CD8-positive, alpha-beta memory T cell (primary cell): ENCODE data around the gene CD2AP. TPM values are rescaled to one million over a fixed set of nuclear protein-coding genes. Genes with fewer than 3 reads are reported as not detected.
"Not testable (repeated sequence)": the region's sequence is repeated elsewhere in the genome, so short reads cannot be mapped to it uniquely, and the experiment has no call there.

Experiments used
- CTCF ChIA-PET: fragments of 350-600 bp; sonication (Branson Sonifier 250); formaldehyde crosslinking; loops from one replicate; lab custom pipeline; 2021; ENCODE audit warnings: antibody characterized with exemption; lab: Charles Lee
- POLR2A ChIA-PET: fragments of 350-600 bp; sonication (Branson Sonifier 250); formaldehyde crosslinking; loops from one replicate; lab custom pipeline; 2021; ENCODE audit warnings: antibody characterized with exemption; lab: Charles Lee
- DNase-seq, 5 donors: peaks; one replicate each; pipeline versions ENCODE4 v3.0.0 to v3.0.0-alpha.2; 2020 to 2022; ENCODE audit warnings: mixed read lengths in 1 of 5
- H3K27ac ChIP-seq: one replicate; pipeline ENCODE4 v1.7.0; 2013; ENCODE audit warnings: low read depth, mild to moderate bottlenecking, low read length, moderate library complexity
- H3K27me3 ChIP-seq: 2 replicates; pipeline ENCODE4 v1.7.0; 2013; ENCODE audit warnings: low read length, mild to moderate bottlenecking; ENCODE audit not compliant: insufficient read depth, poor library complexity, severe bottlenecking
- H3K36me3 ChIP-seq: 2 replicates; pipeline ENCODE4 v1.7.0; 2013; ENCODE audit warnings: mild to moderate bottlenecking, low read length, moderate library complexity; ENCODE audit not compliant: insufficient read depth
- H3K4me1 ChIP-seq: 2 replicates; pipeline ENCODE4 v1.7.0; 2013; ENCODE audit warnings: mild to moderate bottlenecking, low read length, moderate library complexity; ENCODE audit not compliant: insufficient read depth
- H3K4me3 ChIP-seq: 2 replicates; pipeline ENCODE4 v1.7.0; 2013; ENCODE audit warnings: mild to moderate bottlenecking, low read length
- H3K9me3 ChIP-seq: 2 replicates; pipeline ENCODE4 v1.7.0; 2013; ENCODE audit warnings: mild to moderate bottlenecking, low read length
- H3K27ac Mint-ChIP-seq, 8 donors: one replicate each; pipeline ENCODE4 v1.8.0; 2020 to 2021; ENCODE audit warnings: mixed read lengths in 8 of 8, mild to moderate bottlenecking in 6 of 8, inconsistent platforms in 3 of 8, moderate library complexity in 3 of 8
- H3K27me3 Mint-ChIP-seq, 2 donors: one replicate each; pipeline ENCODE4 v1.8.0; 2020 to 2021; ENCODE audit warnings: mixed read lengths in 2 of 2, mild to moderate bottlenecking in 1 of 2, moderate library complexity in 1 of 2
- H3K36me3 Mint-ChIP-seq, 3 donors: one replicate each; pipeline ENCODE4 v1.8.0; 2020 to 2021; ENCODE audit warnings: mixed read lengths in 3 of 3, inconsistent platforms in 1 of 3, mild to moderate bottlenecking in 1 of 3
- H3K4me1 Mint-ChIP-seq, 3 donors: one replicate each; pipeline ENCODE4 v1.8.0; 2020 to 2021; ENCODE audit warnings: mixed read lengths in 3 of 3, inconsistent platforms in 1 of 3, mild to moderate bottlenecking in 1 of 3
- H3K4me3 Mint-ChIP-seq, 7 donors: one replicate each; pipeline ENCODE4 v1.8.0; 2020 to 2021; ENCODE audit warnings: mixed read lengths in 7 of 7, mild to moderate bottlenecking in 6 of 7, moderate library complexity in 4 of 7, inconsistent platforms in 2 of 7
- H3K9me3 Mint-ChIP-seq, 5 donors: one replicate each; pipeline ENCODE4 v1.8.0; 2020 to 2022; ENCODE audit warnings: mixed read lengths in 5 of 5, mild to moderate bottlenecking in 3 of 5, moderate library complexity in 2 of 5, inconsistent platforms in 1 of 5
- polyA plus RNA-seq: library from polyadenylated mRNA; unstranded; fragments of 300-500 nt; fragmentation: Illumina TruSeq; gene quantifications from one replicate; pipeline ENCODE4 v1.2.3, GENCODE V29; 2021
- total RNA-seq, 2 experiments: library from RNA; stranded (reverse); gene quantifications; one replicate each; pipeline ENCODE4 v1.2.3, GENCODE V29; 2021

CD2AP gene
- total and polyA plus RNA-seq, 3 experiments from 2014 or later = 9.3 to 30.7 (median 28.8) TPM

- Mint-ChIP-seq H3K27ac (no peak overlapping the region), H3K36me3 (peaks cover 0 to 8% (median 3%) of the 10 kb centered on the region in 3 donors), H3K4me1 (peaks cover 13 to 21% (median 17%) of the 10 kb centered on the region in 3 donors), H3K4me3 (no peak overlapping the region), H3K27me3 (peaks cover 2 to 3% of the 10 kb centered on the region in 2 donors), H3K9me3 (no peaks in the 10 kb centered on the region)
- DNase-seq = no peak
- Histone ChIP-seq H3K4me1 (peaks cover 11% of the 10 kb centered on the region), H3K27ac (no peak overlapping the region), H3K9me3 (no peaks in the 10 kb centered on the region), H3K27me3 (no peaks in the 10 kb centered on the region), H3K36me3 (no peaks in the 10 kb centered on the region), H3K4me3 (no peak overlapping the region)
- POLR2A ChIA-PET = no interaction called here
- CTCF ChIA-PET = no interaction called here
Measured at GRCh38 chr6:47473791-47474346, 3.7 kb upstream of the CD2AP start.

DNA sequence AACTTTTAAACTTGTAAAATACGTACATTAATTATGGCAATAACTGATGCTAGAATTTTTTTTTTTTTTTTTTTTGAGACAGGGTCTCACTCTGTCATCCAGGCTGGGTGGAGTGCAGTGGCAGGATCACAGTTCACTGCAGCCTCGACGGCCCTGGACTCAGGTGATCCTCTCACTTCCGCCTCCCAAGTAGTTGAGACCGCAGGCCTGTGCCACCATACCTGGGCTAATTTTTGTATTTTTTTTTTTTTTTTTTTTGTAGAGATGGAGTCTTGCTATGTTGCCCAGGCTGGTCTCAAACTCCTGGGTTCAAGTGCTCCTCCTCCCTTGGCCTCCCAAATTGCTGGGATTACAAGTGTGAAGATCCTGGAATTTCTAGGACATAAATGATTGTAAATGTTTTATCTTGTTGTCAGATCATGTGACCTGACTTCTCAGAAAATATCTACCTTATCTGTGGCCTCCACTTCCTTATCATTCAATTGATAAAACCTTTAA is 2.2 kb upstream of the CD2AP start:
- no peaks in the 10 kb centered on the region for H3K9me3 ChIP-seq
- Mint-ChIP-seq H3K9me3 (no peaks in the 10 kb centered on the region), H3K4me1 (peaks cover 26 to 36% (median 32%) of the 10 kb centered on the region in 3 donors), H3K27ac (no peak overlapping the region), H3K27me3 (peaks cover 0 to 2% of the 10 kb centered on the region in 2 donors), H3K4me3 (no peak overlapping the region), H3K36me3 (peaks cover 0 to 9% (median 0%) of the 10 kb centered on the region in 3 donors)
- no peaks in the 10 kb centered on the region for H3K36me3 ChIP-seq
- H3K4me1 ChIP-seq = peaks cover 25% of the 10 kb centered on the region
- POLR2A ChIA-PET = no interaction called here
- H3K27ac ChIP-seq = no peak overlapping the region
- no peak overlapping the region for H3K4me3 ChIP-seq
- no peak for DNase-seq
- CTCF ChIA-PET = interaction anchor here (0.6 to 1.0 kb wide), 2 partner anchors 9 to 97 kb away, joined by 3 to 4 read pairs; no protein-coding TSS in a partner anchor
- H3K27me3 ChIP-seq = no peaks in the 10 kb centered on the region

DNA sequence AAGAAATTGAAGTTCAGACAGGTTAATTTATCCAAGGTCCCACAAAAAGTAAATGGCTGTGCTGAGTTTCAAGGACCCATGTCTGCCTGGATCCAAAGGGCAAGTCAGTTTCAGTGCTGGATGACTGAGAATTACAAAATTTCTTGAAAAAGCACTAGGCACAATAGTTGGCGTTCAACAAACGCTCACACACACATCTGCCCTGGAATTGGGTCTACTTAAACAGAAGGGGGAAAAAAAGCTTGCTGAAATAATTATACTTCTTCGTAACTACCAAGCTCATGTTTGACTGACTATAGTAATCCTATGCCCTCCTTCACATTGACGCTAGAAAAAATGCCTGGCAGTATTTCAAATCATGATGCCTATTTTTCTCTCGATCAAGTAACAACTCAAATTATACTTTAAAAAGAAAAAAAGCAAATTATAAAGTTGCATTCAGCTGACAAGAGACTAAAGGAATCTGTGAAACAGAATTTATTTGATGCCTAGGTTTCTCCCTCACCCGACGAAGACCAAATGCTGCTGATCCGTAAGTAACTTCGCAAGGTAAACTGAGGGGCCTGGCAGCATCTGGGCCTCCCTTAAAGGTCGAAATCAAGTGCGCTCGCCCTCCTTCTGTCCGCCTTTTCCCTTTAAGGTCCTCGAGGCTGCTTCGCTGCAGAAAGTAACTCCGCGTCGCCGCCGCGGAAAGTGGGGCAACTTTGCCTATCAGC is 650 bp upstream of the CD2AP start:
- Histone ChIP-seq H3K4me1 (peaks cover 34% of the 10 kb centered on the region), H3K4me3 (peak overlapping the region; percentile 60), H3K9me3 (no peaks in the 10 kb centered on the region), H3K27ac (peak overlapping the region; percentile 96), H3K27me3 (no peaks in the 10 kb centered on the region), H3K36me3 (no peaks in the 10 kb centered on the region)
- peak overlapping the region; percentile 90 to 99 (median 96) for H3K4me3 Mint-ChIP-seq
- H3K9me3 Mint-ChIP-seq = no peaks in the 10 kb centered on the region
- POLR2A ChIA-PET = interaction anchor here (0.5 to 1.5 kb wide), 5 partner anchors 10 to 1464 kb away, joined by 3 to 12 read pairs (median 4); no protein-coding TSS in a partner anchor
- peak overlapping the region; percentile 90 to 99 (median 96) for H3K27ac Mint-ChIP-seq
- CTCF ChIA-PET = interaction anchor here (1.0 to 3.1 kb wide), 2 partner anchors 10 to 62 kb away, joined by 3 to 16 read pairs; no protein-coding TSS in a partner anchor
- peaks cover 33 to 48% (median 44%) of the 10 kb centered on the region in 3 donors for H3K4me1 Mint-ChIP-seq
- H3K36me3 Mint-ChIP-seq = peaks cover 0 to 9% (median 2%) of the 10 kb centered on the region in 3 donors
- peak in 1 of 5 donors; percentile 7 for DNase-seq
- peaks cover 0 to 2% of the 10 kb centered on the region in 2 donors for H3K27me3 Mint-ChIP-seq

DNA sequence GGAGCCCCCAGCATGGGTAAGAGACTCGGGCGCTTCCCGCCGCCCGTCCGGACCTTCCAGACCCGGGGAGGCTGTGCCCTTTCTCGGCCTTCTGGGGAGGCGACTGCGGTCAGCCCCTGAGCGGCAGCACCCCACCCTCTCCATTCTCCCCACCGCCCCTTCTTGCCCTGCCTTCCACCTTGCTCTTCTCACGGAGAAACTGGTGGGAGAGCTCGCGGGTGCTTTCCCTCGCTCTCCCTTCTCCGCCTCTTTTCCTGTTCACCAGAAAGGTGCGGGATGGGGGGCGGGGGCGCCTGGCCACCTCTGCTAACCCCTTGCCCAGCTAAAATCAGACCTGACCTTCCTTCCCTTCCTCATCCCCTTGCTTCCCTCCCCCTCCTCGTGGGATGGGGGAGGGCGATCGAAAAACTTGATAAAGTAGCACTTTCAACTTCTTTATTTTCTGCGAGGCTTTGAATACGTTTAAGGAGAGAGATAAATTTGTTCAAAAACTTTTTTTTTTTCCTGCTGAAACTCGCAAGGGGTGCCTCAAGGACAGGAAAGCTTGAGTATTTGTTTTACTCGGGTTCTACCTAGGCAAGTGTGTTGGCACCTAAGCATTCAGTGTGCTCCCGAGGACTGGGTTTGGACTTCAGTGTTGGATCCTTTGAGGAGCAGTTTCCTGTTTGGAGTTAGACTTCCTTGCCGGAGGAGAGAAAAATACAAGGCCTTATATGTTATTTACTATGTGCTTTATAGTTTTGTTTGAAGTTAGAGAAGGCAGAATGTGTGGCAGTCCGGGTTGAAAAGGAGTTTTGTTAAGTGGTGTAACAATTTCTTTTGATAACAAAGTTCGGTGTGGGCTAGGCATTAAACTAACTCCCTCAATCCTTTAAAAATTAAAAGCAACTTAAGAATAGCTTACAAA is 897 bp downstream of the CD2AP start:
- Histone ChIP-seq H3K4me3 (peak overlapping the region; percentile 60), H3K36me3 (no peaks in the 10 kb centered on the region), H3K27me3 (no peaks in the 10 kb centered on the region), H3K4me1 (peaks cover 42% of the 10 kb centered on the region), H3K27ac (peak overlapping the region; percentile 96), H3K9me3 (no peaks in the 10 kb centered on the region)
- H3K4me3 Mint-ChIP-seq = peak overlapping the region; percentile 90 to 99 (median 96)
- H3K36me3 Mint-ChIP-seq = peaks cover 0 to 9% (median 2%) of the 10 kb centered on the region in 3 donors
- peaks cover 43 to 60% (median 54%) of the 10 kb centered on the region in 3 donors for H3K4me1 Mint-ChIP-seq
- peak in 1 of 5 donors; percentile 34 for DNase-seq
- no peaks in the 10 kb centered on the region for H3K9me3 Mint-ChIP-seq
- peak overlapping the region; percentile 93 to 99 (median 97) for H3K27ac Mint-ChIP-seq
- ChIA-PET CTCF (interaction anchor here (0.6 to 3.1 kb wide), 6 partner anchors 10 to 65 kb away, joined by 3 to 16 read pairs (median 3); no protein-coding TSS in a partner anchor), POLR2A (interaction anchor here (0.9 to 1.5 kb wide), 3 partner anchors 63 to 1465 kb away, joined by 3 to 12 read pairs (median 3); no protein-coding TSS in a partner anchor)
- H3K27me3 Mint-ChIP-seq = peaks cover 0 to 2% of the 10 kb centered on the region in 2 donors

GRCh38 chr6:47479140-47479508 is 1.5 kb downstream of the CD2AP start:
- H3K27ac Mint-ChIP-seq = peak overlapping the region; percentile 74 to 98 (median 97)
- H3K27ac ChIP-seq = peak overlapping the region; percentile 96
- no peaks in the 10 kb centered on the region for H3K9me3 ChIP-seq
- H3K4me3 Mint-ChIP-seq = peak overlapping the region; percentile 90 to 99 (median 96)
- H3K4me1 ChIP-seq = peaks cover 44% of the 10 kb centered on the region
- DNase-seq = no peak
- ChIA-PET CTCF (interaction anchor here (1.3 to 3.1 kb wide), 2 partner anchors 64 to 66 kb away, joined by 3 to 16 read pairs; no protein-coding TSS in a partner anchor), POLR2A (no interaction called here)
- peaks cover 49 to 67% (median 60%) of the 10 kb centered on the region in 3 donors for H3K4me1 Mint-ChIP-seq
- H3K4me3 ChIP-seq = peak overlapping the region; percentile 60
- peaks cover 0 to 9% (median 2%) of the 10 kb centered on the region in 3 donors for H3K36me3 Mint-ChIP-seq
- peaks cover 0 to 2% of the 10 kb centered on the region in 2 donors for H3K27me3 Mint-ChIP-seq
- no peaks in the 10 kb centered on the region for H3K9me3 Mint-ChIP-seq
- H3K36me3 ChIP-seq = no peaks in the 10 kb centered on the region
- H3K27me3 ChIP-seq = no peaks in the 10 kb centered on the region

- peak overlapping the region; percentile 96 for H3K27ac ChIP-seq
- CTCF ChIA-PET = no interaction called here
- Mint-ChIP-seq H3K4me3 (peak overlapping the region in 6 of 7 donors; percentile 55 to 99 (median 92)), H3K36me3 (peaks cover 0 to 9% (median 2%) of the 10 kb centered on the region in 3 donors), H3K27ac (peak overlapping the region in 1 of 8 donors; percentile 74), H3K9me3 (no peaks in the 10 kb centered on the region), H3K4me1 (peaks cover 56 to 74% (median 68%) of the 10 kb centered on the region in 3 donors), H3K27me3 (peaks cover 0 to 2% of the 10 kb centered on the region in 2 donors)
- peaks cover 51% of the 10 kb centered on the region for H3K4me1 ChIP-seq
- DNase-seq = no peak
- H3K4me3 ChIP-seq = no peak overlapping the region
- H3K9me3 ChIP-seq = no peaks in the 10 kb centered on the region
- POLR2A ChIA-PET = no interaction called here
- no peaks in the 10 kb centered on the region for H3K36me3 ChIP-seq
- H3K27me3 ChIP-seq = no peaks in the 10 kb centered on the region
Measured at GRCh38 chr6:47479874-47480273, 2.3 kb downstream of the CD2AP start.

DNA sequence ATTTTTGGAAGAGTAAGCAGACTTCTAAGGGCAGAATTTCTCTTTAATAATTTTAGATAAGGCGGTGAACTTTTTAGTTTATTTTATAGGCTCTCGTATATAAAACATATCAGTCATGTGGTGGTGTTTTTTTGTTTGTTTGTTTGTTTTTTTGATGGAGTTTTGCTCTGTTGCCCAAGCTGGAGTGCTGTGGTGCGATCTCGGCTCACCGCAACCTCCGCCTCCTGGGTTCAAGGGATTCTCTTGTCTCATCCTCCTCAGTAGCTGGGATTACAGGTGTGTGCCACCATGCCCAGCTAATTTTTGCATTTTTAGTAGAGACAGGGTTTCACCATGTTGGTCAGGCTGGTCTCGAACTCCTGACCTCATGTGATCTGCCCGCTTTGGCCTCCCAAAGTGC is 3.6 kb downstream of the CD2AP start:
- peaks cover 62 to 81% (median 81%) of the 10 kb centered on the region in 3 donors for H3K4me1 Mint-ChIP-seq
- H3K27me3 ChIP-seq, CTCF ChIA-PET, H3K27ac Mint-ChIP-seq, POLR2A ChIA-PET, H3K4me3 ChIP-seq, H3K36me3 ChIP-seq, H3K36me3 Mint-ChIP-seq, H3K9me3 ChIP-seq, H3K27me3 Mint-ChIP-seq, DNase-seq, H3K9me3 Mint-ChIP-seq: not testable (repeated sequence)
- Histone ChIP-seq H3K4me1 (peaks cover 57% of the 10 kb centered on the region), H3K27ac (peak overlapping the region; percentile 96)
- peak overlapping the region in 3 of 7 donors; percentile 29 to 66 (median 44) for H3K4me3 Mint-ChIP-seq
